LNCAP (cell line): ENCODE measurements around the gene TMEM132D.

Experiments
- CTCF ChIP-seq: fragments of 450-650 bp; IDR thresholded peaks from 2 replicates; pipeline ENCODE4 v1.5.1; 2017; ENCODE audit warnings: mild to moderate bottlenecking

Gene TMEM132D

GRCh38 chr12:129571901-129572494 lies 331.8 kb downstream of the TMEM132D start:
- TF ChIP-seq CTCF: no peak

GRCh38 chr12:129570796-129571400 lies 332.9 kb downstream of the TMEM132D start:
- TF ChIP-seq CTCF: no peak

DNA sequence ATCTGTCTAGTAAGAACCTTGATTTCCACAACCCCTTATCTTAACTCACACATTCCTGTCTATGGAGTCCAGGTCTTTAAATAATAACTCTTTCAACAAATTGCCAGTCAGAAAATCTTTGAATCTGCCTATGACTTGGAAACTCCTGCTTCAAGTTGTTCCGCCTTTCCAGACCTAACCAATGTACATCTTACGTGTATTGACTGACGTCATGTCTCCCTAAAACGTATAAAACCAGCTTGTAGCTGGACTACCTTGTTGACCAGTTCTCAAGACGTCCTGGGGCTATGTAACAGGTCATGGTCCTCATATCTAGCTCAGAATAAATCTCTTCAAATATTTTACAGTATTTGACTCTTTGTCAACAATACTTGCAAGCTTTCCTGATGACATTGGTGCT lies 337.0 kb downstream of the TMEM132D start:
- TF ChIP-seq CTCF: no peak

DNA sequence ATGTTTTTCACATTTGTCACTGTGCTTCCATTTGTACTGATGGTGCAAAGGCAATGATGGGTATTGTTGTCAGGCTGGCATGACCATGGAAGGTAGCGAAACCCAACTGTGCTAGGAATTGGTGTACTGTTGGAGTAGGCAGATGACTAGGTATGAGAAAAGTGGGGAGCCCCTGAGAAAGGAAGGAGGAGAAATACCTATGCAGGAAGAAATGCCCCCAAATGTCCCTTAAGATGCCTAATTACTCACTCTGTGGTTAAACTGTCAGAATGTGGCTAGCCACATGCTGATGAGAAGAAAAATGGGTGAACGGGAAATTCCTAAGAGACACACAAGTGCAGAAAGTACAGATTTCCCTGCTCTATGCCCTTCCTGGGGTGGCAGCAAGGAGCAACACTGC lies 339.1 kb downstream of the TMEM132D start:
- TF ChIP-seq CTCF: no peak

GRCh38 chr12:129563266-129563665 lies 340.6 kb downstream of the TMEM132D start:
- no peak for TF ChIP-seq CTCF

GRCh38 chr12:129561304-129561703 lies 342.5 kb downstream of the TMEM132D start:
- TF ChIP-seq CTCF: no peak

GRCh38 chr12:129559776-129560175 lies 344.0 kb downstream of the TMEM132D start:
- no peak for TF ChIP-seq CTCF

GRCh38 chr12:129558036-129558435 lies 345.8 kb downstream of the TMEM132D start:
- TF ChIP-seq CTCF: no peak
